Gastroesophageal sphincter (tissue), 3 donors: ENCODE measurements around the gene JAK3.

Experiments used
- EP300 ChIP-seq: sonication (generic); formaldehyde crosslinking; IDR thresholded peaks from one replicate; pipeline ENCODE4 v1.6.1; 2017; ENCODE audit warnings: antibody characterized with exemption, mild to moderate bottlenecking
- POLR2A ChIP-seq, 2 donors: fragments of 450-650 bp; IDR thresholded peaks; one replicate each; pipeline ENCODE4 v1.6.1; 2017; ENCODE audit warnings: antibody characterized with exemption in 2 of 2, mild to moderate bottlenecking in 2 of 2, moderate library complexity in 1 of 2
- POLR2AphosphoS5 ChIP-seq: sonication (generic); formaldehyde crosslinking; IDR thresholded peaks from one replicate; pipeline ENCODE4 v1.6.1; 2017; ENCODE audit warnings: antibody characterized with exemption
- TF ChIP-seq, protein P1 (sequence below), 4 experiments: fragments of 200-600 bp in 2 of 4; fragments of 450-650 bp in 2 of 4; sonication (generic) in 1 of 4; IDR thresholded peaks; one replicate each; pipeline ENCODE4 v1.5.1; 2017 to 2019; ENCODE audit warnings: antibody characterized with exemption in 4 of 4, mild to moderate bottlenecking in 2 of 4, moderate library complexity in 2 of 4

DNA sequence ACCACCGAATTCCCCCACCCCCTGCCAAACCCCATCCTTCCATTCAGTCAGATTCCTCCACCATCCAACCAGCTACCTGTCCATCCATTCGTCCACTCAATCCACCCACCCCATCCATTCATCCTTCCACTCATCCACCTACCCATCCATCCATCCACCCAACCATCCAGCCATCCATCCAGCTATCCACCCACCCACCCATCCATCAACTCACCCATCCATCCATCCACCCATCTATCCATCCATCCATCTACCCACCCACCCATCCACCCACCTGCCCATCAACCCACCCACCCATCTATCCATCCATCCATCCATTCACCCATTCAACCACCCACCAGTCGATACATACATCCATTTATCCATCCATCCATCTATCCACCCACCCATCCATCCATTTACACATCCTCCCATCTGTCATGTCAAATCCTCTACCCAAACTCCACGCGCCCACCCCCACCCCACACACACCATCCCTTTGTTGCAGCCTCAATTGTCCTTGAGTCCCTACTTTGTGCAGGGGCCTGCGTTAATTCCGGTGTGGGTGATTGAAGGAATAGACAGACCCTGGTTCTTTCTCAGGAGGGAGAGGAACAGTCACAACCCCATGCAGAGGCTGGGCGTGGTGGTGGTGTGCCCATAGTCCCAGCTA, 18.7 kb upstream of the JAK3 start:
- TF ChIP-seq, protein P1, sequence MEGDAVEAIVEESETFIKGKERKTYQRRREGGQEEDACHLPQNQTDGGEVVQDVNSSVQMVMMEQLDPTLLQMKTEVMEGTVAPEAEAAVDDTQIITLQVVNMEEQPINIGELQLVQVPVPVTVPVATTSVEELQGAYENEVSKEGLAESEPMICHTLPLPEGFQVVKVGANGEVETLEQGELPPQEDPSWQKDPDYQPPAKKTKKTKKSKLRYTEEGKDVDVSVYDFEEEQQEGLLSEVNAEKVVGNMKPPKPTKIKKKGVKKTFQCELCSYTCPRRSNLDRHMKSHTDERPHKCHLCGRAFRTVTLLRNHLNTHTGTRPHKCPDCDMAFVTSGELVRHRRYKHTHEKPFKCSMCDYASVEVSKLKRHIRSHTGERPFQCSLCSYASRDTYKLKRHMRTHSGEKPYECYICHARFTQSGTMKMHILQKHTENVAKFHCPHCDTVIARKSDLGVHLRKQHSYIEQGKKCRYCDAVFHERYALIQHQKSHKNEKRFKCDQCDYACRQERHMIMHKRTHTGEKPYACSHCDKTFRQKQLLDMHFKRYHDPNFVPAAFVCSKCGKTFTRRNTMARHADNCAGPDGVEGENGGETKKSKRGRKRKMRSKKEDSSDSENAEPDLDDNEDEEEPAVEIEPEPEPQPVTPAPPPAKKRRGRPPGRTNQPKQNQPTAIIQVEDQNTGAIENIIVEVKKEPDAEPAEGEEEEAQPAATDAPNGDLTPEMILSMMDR (IDR thresholded peaks at IDR 0.05) = no peak
- TF ChIP-seq POLR2A (IDR thresholded peaks at IDR 0.05) (no peak), POLR2AphosphoS5 (no peak), EP300 (no peak)
